ENCODE data around the gene KCNN1.

KCNN1 gene

GRCh38 chr19:17951157-17951989 lies 15.5 kb upstream of the KCNN1 start:
- peaks cover 46% of the 10 kb centered on the region for H3K4me1 ChIP-seq (ENCODE audit: low read length)
- H3K36me3 ChIP-seq (replicated peaks; ENCODE audit: low read depth, low read length) = no peaks in the 10 kb centered on the region
- H3K9me3 ChIP-seq (ENCODE audit: insufficient read depth, low read length) = no peaks in the 10 kb centered on the region
- no peaks in the 10 kb centered on the region for H3K79me2 ChIP-seq (ENCODE audit: low read length)
- peak overlapping the region; percentile 76 for H3K4me3 ChIP-seq (ENCODE audit: low read length)
- H4K20me1 ChIP-seq (ENCODE audit: insufficient read depth, low read length) = no peaks in the 10 kb centered on the region
- peak overlapping the region; percentile 61 for H3K9ac ChIP-seq (ENCODE audit: low read length)
- no peak overlapping the region for H3K27ac ChIP-seq (ENCODE audit: low read length)
- TF ChIP-seq CTCF (IDR thresholded peaks at IDR 0.05; ENCODE audit: low read depth, low read length) = no peak
- no peak for TF ChIP-seq EZH2phosphoT487 (IDR thresholded peaks at IDR 0.05; ENCODE audit: low read depth)
- H2AFZ ChIP-seq (ENCODE audit: low read depth, low read length) = peak overlapping the region; percentile 42; the same call in 1 of the 2 replicates
- peaks cover 40% of the 10 kb centered on the region for H3K27me3 ChIP-seq (ENCODE audit: low read depth, low read length)
- H3K4me2 ChIP-seq (ENCODE audit: low read length) = peak overlapping the region; percentile 88

GRCh38 chr19:17951990-17952976 lies 14.6 kb upstream of the KCNN1 start:
- H3K4me3 ChIP-seq (ENCODE audit: low read length) = peak overlapping the region; percentile 76

GRCh38 chr19:17953316-17953801 lies 13.5 kb upstream of the KCNN1 start:
- Histone ChIP-seq H3K79me2 (ENCODE audit: low read length) (no peaks in the 10 kb centered on the region), H3K9me3 (ENCODE audit: insufficient read depth, low read length) (no peaks in the 10 kb centered on the region), H3K4me3 (ENCODE audit: low read length) (no peak overlapping the region), H2AFZ (ENCODE audit: low read depth, low read length) (no peak overlapping the region), H3K27ac (ENCODE audit: low read length) (no peak overlapping the region), H4K20me1 (ENCODE audit: insufficient read depth, low read length) (no peaks in the 10 kb centered on the region), H3K36me3 (replicated peaks; ENCODE audit: low read depth, low read length) (no peaks in the 10 kb centered on the region), H3K4me2 (ENCODE audit: low read length) (no peak overlapping the region), H3K27me3 (ENCODE audit: low read depth, low read length) (peaks cover 50% of the 10 kb centered on the region), H3K4me1 (ENCODE audit: low read length) (peaks cover 34% of the 10 kb centered on the region), H3K9ac (ENCODE audit: low read length) (no peak overlapping the region)
- TF ChIP-seq EZH2phosphoT487 (IDR thresholded peaks at IDR 0.05; ENCODE audit: low read depth) = no peak
- TF ChIP-seq CTCF (IDR thresholded peaks at IDR 0.05; ENCODE audit: low read depth, low read length) = no peak

More at GRCh38 chr19:17951990-17952976, 14.6 kb upstream of the KCNN1 start:
- H3K27me3 ChIP-seq (ENCODE audit: low read depth, low read length) = peaks cover 44% of the 10 kb centered on the region
- H4K20me1 ChIP-seq (ENCODE audit: insufficient read depth, low read length) = no peaks in the 10 kb centered on the region
- H3K9me3 ChIP-seq (ENCODE audit: insufficient read depth, low read length) = no peaks in the 10 kb centered on the region
- no peak overlapping the region for H3K27ac ChIP-seq (ENCODE audit: low read length)
- TF ChIP-seq CTCF (IDR thresholded peaks at IDR 0.05; ENCODE audit: low read depth, low read length) = no peak
- no peak for TF ChIP-seq EZH2phosphoT487 (IDR thresholded peaks at IDR 0.05; ENCODE audit: low read depth)
- H3K4me1 ChIP-seq (ENCODE audit: low read length) = peaks cover 36% of the 10 kb centered on the region
- H3K9ac ChIP-seq (ENCODE audit: low read length) = peak overlapping the region; percentile 61; the same call in 1 of the 2 replicates
- H3K36me3 ChIP-seq (replicated peaks; ENCODE audit: low read depth, low read length) = no peaks in the 10 kb centered on the region
- no peak overlapping the region for H2AFZ ChIP-seq (ENCODE audit: low read depth, low read length)
- no peaks in the 10 kb centered on the region for H3K79me2 ChIP-seq (ENCODE audit: low read length)
- peak overlapping the region; percentile 88 for H3K4me2 ChIP-seq (ENCODE audit: low read length)

All from OCI-LY3 (cell line).